ENCODE measurements around the gene PCSK9.

The PCSK9 gene

GRCh38 chr1:55062801-55063576 is 23.6 kb downstream of the PCSK9 start:
- TF ChIP-seq CEBPB (IDR thresholded peaks at IDR 0.05) (no peak), TEAD4 (IDR thresholded peaks at IDR 0.05) (no peak), TCF12 (IDR thresholded peaks at IDR 0.05; ENCODE audit: low read depth) (no peak), TAF1 (IDR thresholded peaks at IDR 0.05; ENCODE audit: low read depth) (no peak), FOXM1 (IDR thresholded peaks at IDR 0.05; ENCODE audit: borderline replicate concordance, low read depth) (no peak), MAX (IDR thresholded peaks at IDR 0.05) (no peak), EGR1 (IDR thresholded peaks at IDR 0.05) (no peak)

- TF ChIP-seq FOXM1 (IDR thresholded peaks at IDR 0.05; ENCODE audit: borderline replicate concordance, low read depth) = no peak
- TF ChIP-seq EGR1 (IDR thresholded peaks at IDR 0.05) = no peak
- TF ChIP-seq CREB1 (IDR thresholded peaks at IDR 0.05; ENCODE audit: low read depth) = no peak
- TF ChIP-seq USF1 (IDR thresholded peaks at IDR 0.05) = no peak
- no peak for TF ChIP-seq REST (IDR thresholded peaks at IDR 0.05; ENCODE audit: low read depth)
- no peak for TF ChIP-seq NFIC (IDR thresholded peaks at IDR 0.05)
- no peak for TF ChIP-seq TEAD4 (IDR thresholded peaks at IDR 0.05)
- no peak for TF ChIP-seq TCF12 (IDR thresholded peaks at IDR 0.05; ENCODE audit: low read depth)
- no peak for TF ChIP-seq MAX (IDR thresholded peaks at IDR 0.05)
- TF ChIP-seq TAF1 (IDR thresholded peaks at IDR 0.05; ENCODE audit: low read depth) = no peak
- no peak for TF ChIP-seq RAD21 (IDR thresholded peaks at IDR 0.05; ENCODE audit: low read depth)
- no peak for TF ChIP-seq YY1 (IDR thresholded peaks at IDR 0.05; ENCODE audit: low read depth)
- TF ChIP-seq CEBPB (IDR thresholded peaks at IDR 0.05) = no peak
- no peak for TF ChIP-seq ZBTB7A (IDR thresholded peaks at IDR 0.05; ENCODE audit: low read depth)
- no peak for TF ChIP-seq EP300 (IDR thresholded peaks at IDR 0.05; ENCODE audit: borderline replicate concordance)
Measured at GRCh38 chr1:55063577-55063942, 24.2 kb downstream of the PCSK9 start.

GRCh38 chr1:55064071-55064581 is 24.8 kb downstream of the PCSK9 start:
- TF ChIP-seq CREB1 (IDR thresholded peaks at IDR 0.05; ENCODE audit: low read depth) (no peak), FOXM1 (IDR thresholded peaks at IDR 0.05; ENCODE audit: borderline replicate concordance, low read depth) (no peak), TCF12 (IDR thresholded peaks at IDR 0.05; ENCODE audit: low read depth) (no peak), YY1 (IDR thresholded peaks at IDR 0.05; ENCODE audit: low read depth) (no peak; the same call in 1 of the 2 replicates), RAD21 (IDR thresholded peaks at IDR 0.05; ENCODE audit: low read depth) (no peak), REST (IDR thresholded peaks at IDR 0.05; ENCODE audit: low read depth) (no peak), MAX (IDR thresholded peaks at IDR 0.05) (peak; percentile 47; the same call in 1 of the 2 replicates), EGR1 (IDR thresholded peaks at IDR 0.05) (no peak), USF1 (IDR thresholded peaks at IDR 0.05) (no peak), NFIC (IDR thresholded peaks at IDR 0.05) (peak; percentile 45), TAF1 (IDR thresholded peaks at IDR 0.05; ENCODE audit: low read depth) (no peak), CEBPB (IDR thresholded peaks at IDR 0.05) (no peak), EP300 (IDR thresholded peaks at IDR 0.05; ENCODE audit: borderline replicate concordance) (no peak), ZBTB7A (IDR thresholded peaks at IDR 0.05; ENCODE audit: low read depth) (no peak), TEAD4 (IDR thresholded peaks at IDR 0.05) (no peak)

GRCh38 chr1:55064861-55065263 is 25.5 kb downstream of the PCSK9 start:
- TF ChIP-seq TEAD4 (IDR thresholded peaks at IDR 0.05) = peak; percentile 53
- no peak for TF ChIP-seq CREB1 (IDR thresholded peaks at IDR 0.05; ENCODE audit: low read depth)
- peak; percentile 49; the same call in 1 of the 2 replicates for TF ChIP-seq NFIC (IDR thresholded peaks at IDR 0.05)

- TF ChIP-seq RAD21 (IDR thresholded peaks at IDR 0.05; ENCODE audit: low read depth) = no peak
- TF ChIP-seq NFIC (IDR thresholded peaks at IDR 0.05) = no peak
- TF ChIP-seq YY1 (IDR thresholded peaks at IDR 0.05; ENCODE audit: low read depth) = no peak
- no peak for TF ChIP-seq TCF12 (IDR thresholded peaks at IDR 0.05; ENCODE audit: low read depth)
- no peak for TF ChIP-seq TEAD4 (IDR thresholded peaks at IDR 0.05)
- TF ChIP-seq CEBPB (IDR thresholded peaks at IDR 0.05) = no peak
- no peak for TF ChIP-seq ZBTB7A (IDR thresholded peaks at IDR 0.05; ENCODE audit: low read depth)
- no peak for TF ChIP-seq FOXM1 (IDR thresholded peaks at IDR 0.05; ENCODE audit: borderline replicate concordance, low read depth)
- TF ChIP-seq EP300 (IDR thresholded peaks at IDR 0.05; ENCODE audit: borderline replicate concordance) = no peak
- TF ChIP-seq EGR1 (IDR thresholded peaks at IDR 0.05) = no peak
- no peak for TF ChIP-seq CREB1 (IDR thresholded peaks at IDR 0.05; ENCODE audit: low read depth)
- no peak for TF ChIP-seq MAX (IDR thresholded peaks at IDR 0.05)
- no peak for TF ChIP-seq USF1 (IDR thresholded peaks at IDR 0.05)
- no peak for TF ChIP-seq REST (IDR thresholded peaks at IDR 0.05; ENCODE audit: low read depth)
- no peak for TF ChIP-seq TAF1 (IDR thresholded peaks at IDR 0.05; ENCODE audit: low read depth)
Measured at GRCh38 chr1:55065648-55066047, 26.3 kb downstream of the PCSK9 start.
